ENCODE measurements around the gene NPLOC4. TPM values are rescaled to one million over a fixed set of nuclear protein-coding genes. Genes with fewer than 3 reads are reported as not detected.

NPLOC4 gene
- total and polyA plus RNA-seq, 2 of the 8 experiments (the other 6 are each of a cell fraction or from before 2014, with no cell fraction given) = 70.7 to 92.7 TPM

DNA sequence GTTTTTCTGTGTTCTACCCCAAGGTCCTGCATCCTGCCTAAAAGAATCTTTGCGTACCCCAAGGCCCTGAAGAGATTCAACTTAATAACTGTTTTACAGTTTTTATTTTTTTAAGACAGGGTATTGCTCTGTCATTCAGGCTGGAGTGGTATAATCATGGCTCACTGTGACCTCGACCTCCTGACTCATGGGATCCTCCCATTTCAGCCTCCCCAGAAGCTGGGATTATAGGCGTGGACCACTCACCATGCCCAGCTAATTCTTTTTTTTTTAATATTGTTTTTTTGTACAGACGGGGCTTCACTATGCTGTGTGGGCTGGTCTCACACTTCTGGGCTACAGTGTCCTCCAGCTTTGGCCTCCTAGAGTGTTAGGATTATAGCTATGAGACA is 75.4 kb downstream of the NPLOC4 start:
- no peaks in the 10 kb centered on the region for H3K79me1 ChIP-seq (ENCODE audit: low read depth, low read length)
- no peak overlapping the region for H3K27ac ChIP-seq (ENCODE audit: low read depth, low read length)
- H2AK5ac ChIP-seq (ENCODE audit: low read depth, low read length) = no peak overlapping the region
- H3K4me2 ChIP-seq (ENCODE audit: insufficient read depth in 1 of 2, low read depth in 2 of 2, low read length in 2 of 2) = no peak overlapping the region
- H3K56ac ChIP-seq (replicated peaks; ENCODE audit: insufficient read length, low read depth, low read length) = no peak overlapping the region
- no peak overlapping the region for H3K4me3 ChIP-seq (ENCODE audit: extremely low read depth in 1 of 4, insufficient read depth in 2 of 4, low read depth in 3 of 4, low read length in 4 of 4)
- H2BK12ac ChIP-seq (ENCODE audit: low read depth, low read length) = no peak overlapping the region
- no peak overlapping the region for H3K4ac ChIP-seq (replicated peaks; ENCODE audit: insufficient read length, low read depth, low read length)
- FAIRE-seq (no peak), DNase-seq (ENCODE audit: low read depth in 1 of 2, low spot score in 2 of 2) (no peak)
- no peak overlapping the region for H2BK120ac ChIP-seq (replicated peaks; ENCODE audit: low read depth, low read length)
- CTCF ChIA-PET (ENCODE audit: partially characterized antibody) = interaction anchor here (0.8 to 1.2 kb wide), 2 partner anchors 10 to 269 kb away, joined by 3 to 4 read pairs; no protein-coding TSS in a partner anchor
- H4K8ac ChIP-seq (ENCODE audit: extremely low read depth, insufficient read depth, low read length) = no peak overlapping the region
- H2BK15ac ChIP-seq (ENCODE audit: low read length) = no peak overlapping the region
- H3K23me2 ChIP-seq (ENCODE audit: low read depth, low read length) = no peaks in the 10 kb centered on the region
- no peak overlapping the region for H2BK5ac ChIP-seq (ENCODE audit: low read depth, low read length)
- H3K79me2 ChIP-seq (ENCODE audit: control insufficient read depth in 1 of 2, insufficient read depth in 2 of 2, low read length in 2 of 2) = no peaks in the 10 kb centered on the region
- no peaks in the 10 kb centered on the region for H3K27me3 ChIP-seq (replicated peaks in 1 of 4; ENCODE audit: control insufficient read depth in 3 of 4, extremely low read depth in 1 of 4, insufficient read depth in 3 of 4, low read length in 3 of 4)
- no peaks in the 10 kb centered on the region for H3K9me3 ChIP-seq (ENCODE audit: insufficient read depth in 2 of 2, low read depth in 1 of 2, low read length in 1 of 2)
- no peaks in the 10 kb centered on the region for H3K4me1 ChIP-seq (replicated peaks in 1 of 4; ENCODE audit: control insufficient read depth in 3 of 4, insufficient read depth in 4 of 4, low read length in 3 of 4)
- H3K18ac ChIP-seq (ENCODE audit: extremely low read depth, low read length) = no peak overlapping the region
- peaks cover 12 to 63% (median 23%) of the 10 kb centered on the region in 4 experiments; a peak in 6 of 8 replicates for H3K36me3 ChIP-seq (ENCODE audit: control insufficient read depth in 2 of 4, insufficient read depth in 4 of 4, low read length in 3 of 4)
- peaks cover 3 to 7% of the 10 kb centered on the region in 2 experiments for H4K20me1 ChIP-seq (replicated peaks in 1 of 2; ENCODE audit: control insufficient read depth in 1 of 2, insufficient read depth in 2 of 2, low read length in 2 of 2)
- no peak overlapping the region for H2AFZ ChIP-seq (ENCODE audit: low read length)
- H3K9ac ChIP-seq (replicated peaks in 1 of 4; ENCODE audit: extremely low read depth in 1 of 4, low read depth in 3 of 4, low read length in 3 of 4) = no peak overlapping the region
- 84% methylated on average over 4 of the region's 4 CpGs; no CpG with 5 or more reads in 1 of the 2 experiments for WGBS, 2 experiments (ENCODE audit: extremely low coverage in 1 of 2, insufficient coverage in 1 of 2, insufficient read length in 1 of 2, insufficient replicate concordance in 2 of 2, low coverage in 1 of 2, low lambda C conversion rate in 2 of 2, missing lambda C conversion rate in 1 of 2)
- no peak overlapping the region for H3K14ac ChIP-seq (ENCODE audit: insufficient read length)
- no peak overlapping the region for H4K5ac ChIP-seq (ENCODE audit: insufficient read length, low read depth, low read length)
- no peak overlapping the region for H2BK20ac ChIP-seq (ENCODE audit: low read length)
- no peak overlapping the region for H4K91ac ChIP-seq (replicated peaks; ENCODE audit: insufficient read length, low read length)
- POLR2A ChIA-PET (ENCODE audit: partially characterized antibody) = interaction anchor here (0.6 to 1.3 kb wide), 3 partner anchors 9 to 102 kb away, joined by 3 read pairs; no protein-coding TSS in a partner anchor
- no peak overlapping the region for H3K23ac ChIP-seq (ENCODE audit: insufficient read length)
- TF ChIP-seq TBP (IDR thresholded peaks at IDR 0.05; ENCODE audit: low read depth, low read length) (no peak), TAF7 (optimal IDR thresholded peaks at IDR 0.05; ENCODE audit: borderline replicate concordance, low read depth, low read length) (no peak), YY1 (IDR thresholded peaks at IDR 0.05; ENCODE audit: low read depth, low read length) (no peak), RFX5 (IDR thresholded peaks at IDR 0.05; ENCODE audit: borderline replicate concordance, low read depth, low read length) (no peak), RXRA (IDR thresholded peaks at IDR 0.05; ENCODE audit: insufficient read depth, low read depth, low read length) (no peak), JUND (IDR thresholded peaks at IDR 0.05; ENCODE audit: low read length) (no peak), RNF2 (IDR thresholded peaks at IDR 0.05; ENCODE audit: borderline replicate concordance, low read depth, low read length, missing control alignments, poor library complexity, severe bottlenecking) (no peak), POLR2AphosphoS5 (IDR thresholded peaks at IDR 0.05; ENCODE audit: low read depth, low read length) (no peak), CBX5 (IDR thresholded peaks at IDR 0.05; ENCODE audit: low read depth, low read length) (no peak), HDAC6 (IDR thresholded peaks at IDR 0.05; ENCODE audit: low read depth, low read length) (no peak), PHF8 (conservative IDR thresholded peaks at IDR 0.05; ENCODE audit: low read depth, low read length) (no peak)
- TF ChIP-seq, protein P1, sequence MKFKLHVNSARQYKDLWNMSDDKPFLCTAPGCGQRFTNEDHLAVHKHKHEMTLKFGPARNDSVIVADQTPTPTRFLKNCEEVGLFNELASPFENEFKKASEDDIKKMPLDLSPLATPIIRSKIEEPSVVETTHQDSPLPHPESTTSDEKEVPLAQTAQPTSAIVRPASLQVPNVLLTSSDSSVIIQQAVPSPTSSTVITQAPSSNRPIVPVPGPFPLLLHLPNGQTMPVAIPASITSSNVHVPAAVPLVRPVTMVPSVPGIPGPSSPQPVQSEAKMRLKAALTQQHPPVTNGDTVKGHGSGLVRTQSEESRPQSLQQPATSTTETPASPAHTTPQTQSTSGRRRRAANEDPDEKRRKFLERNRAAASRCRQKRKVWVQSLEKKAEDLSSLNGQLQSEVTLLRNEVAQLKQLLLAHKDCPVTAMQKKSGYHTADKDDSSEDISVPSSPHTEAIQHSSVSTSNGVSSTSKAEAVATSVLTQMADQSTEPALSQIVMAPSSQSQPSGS (IDR thresholded peaks at IDR 0.05; ENCODE audit: low read length) = no peak

All from H1 (cell line).